ENCODE measurements around the gene COL20A1. TPM values are rescaled to one million over a fixed set of nuclear protein-coding genes. Genes with fewer than 3 reads are reported as not detected.

COL20A1 gene
- total RNA-seq, 3 donors from 2014 or later: not detected

DNA sequence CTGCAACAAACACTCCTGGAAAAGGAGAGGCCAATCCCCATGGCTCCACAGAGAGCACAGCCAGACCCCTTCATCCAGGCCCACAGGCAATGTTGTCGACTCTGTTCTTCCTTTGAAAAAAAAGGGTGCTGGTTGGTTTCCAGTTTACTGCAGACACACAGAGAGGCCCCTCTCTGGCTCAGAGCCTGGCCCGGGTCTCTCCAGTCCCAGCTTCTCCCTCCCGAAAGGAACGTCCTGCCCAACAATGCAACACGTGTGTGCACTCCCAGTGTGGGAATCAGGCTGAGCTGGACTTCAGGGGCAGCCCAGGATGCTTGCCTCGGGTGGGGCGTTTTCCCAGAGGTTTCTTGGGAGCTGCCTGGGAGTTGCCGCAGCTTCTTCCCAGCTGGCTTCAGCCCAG is 34.2 kb upstream of the COL20A1 start:
- H3K9me3 ChIP-seq: no peaks in the 10 kb centered on the region
- ATAC-seq: no peak
- no peak overlapping the region for H3K4me3 ChIP-seq
- intact Hi-C loops (cut with DNase I, micrococcal nuclease): no loop called here
- DNase-seq: no peak
- no peaks in the 10 kb centered on the region for H3K4me1 ChIP-seq (ENCODE audit: low read depth)
- H3K36me3 ChIP-seq (ENCODE audit: low read depth): no peaks in the 10 kb centered on the region
- no peak for TF ChIP-seq CTCF (IDR thresholded peaks at IDR 0.05)

DNA sequence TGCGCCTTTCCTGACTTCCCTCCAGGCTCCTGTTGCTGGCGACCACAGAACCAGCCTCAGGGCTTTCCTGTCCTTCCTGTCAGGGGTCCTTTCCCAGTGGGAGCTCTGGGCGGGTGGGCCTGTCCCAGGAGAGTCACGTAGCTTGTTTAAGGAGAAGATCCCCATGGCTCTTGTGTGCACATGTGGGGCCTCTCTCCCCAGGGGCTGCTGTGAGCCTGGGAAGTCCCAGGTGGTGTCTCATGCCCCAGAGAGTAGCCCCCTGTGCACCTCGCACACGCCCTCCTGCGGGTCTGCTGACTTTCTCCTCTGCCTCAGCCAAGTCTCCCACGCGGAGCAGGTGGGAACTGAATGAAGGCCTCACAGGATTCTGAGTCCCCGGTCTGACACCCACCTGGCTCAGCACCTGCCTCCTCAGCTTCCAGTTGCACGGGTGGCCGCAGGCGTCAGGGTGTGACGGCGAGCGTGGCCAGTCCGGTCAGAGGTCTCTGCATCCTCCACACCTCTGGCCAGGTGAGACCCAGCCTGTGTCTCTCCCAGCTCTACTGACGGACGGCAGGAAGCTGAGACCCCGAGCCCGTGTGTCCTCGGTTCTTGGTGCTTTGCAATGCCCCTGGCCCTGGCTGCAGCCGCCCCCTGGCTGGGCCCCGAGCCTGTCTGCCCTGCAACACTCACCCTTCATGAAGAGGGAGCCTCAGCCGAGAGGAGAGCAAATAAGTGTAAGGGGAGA is 33.1 kb upstream of the COL20A1 start:
- DNase-seq: no peak
- no peaks in the 10 kb centered on the region for H3K36me3 ChIP-seq (ENCODE audit: low read depth)
- H3K9me3 ChIP-seq: no peaks in the 10 kb centered on the region
- no peak overlapping the region for H3K4me3 ChIP-seq
- no peak for ATAC-seq
- no peaks in the 10 kb centered on the region for H3K4me1 ChIP-seq (ENCODE audit: low read depth)
- intact Hi-C loops (cut with DNase I, micrococcal nuclease): no loop called here
- no peak for TF ChIP-seq CTCF (IDR thresholded peaks at IDR 0.05)

DNA sequence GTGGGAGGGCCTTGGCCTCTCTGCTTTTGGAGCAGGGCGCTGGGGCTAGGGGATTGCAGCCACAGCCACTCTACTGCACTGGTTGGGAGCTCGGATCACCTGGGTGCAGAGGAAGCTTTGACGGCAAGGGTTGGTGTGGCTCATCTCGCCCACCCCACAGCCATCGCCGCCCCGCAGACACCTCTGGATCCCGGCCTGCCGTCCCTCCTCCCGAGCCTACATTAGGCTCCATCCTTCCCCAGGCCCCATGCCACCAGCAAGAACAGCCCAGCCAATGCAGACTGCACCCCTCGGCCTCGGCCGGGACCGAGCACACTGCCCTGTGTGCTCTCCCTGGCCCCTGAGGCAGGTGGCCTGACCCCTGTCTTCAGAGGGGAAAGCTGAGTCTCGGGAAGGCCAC is 32.5 kb upstream of the COL20A1 start:
- no peaks in the 10 kb centered on the region for H3K9me3 ChIP-seq
- no peak for TF ChIP-seq CTCF (IDR thresholded peaks at IDR 0.05)
- H3K4me1 ChIP-seq (ENCODE audit: low read depth): no peaks in the 10 kb centered on the region
- no peak for ATAC-seq
- H3K4me3 ChIP-seq: no peak overlapping the region
- DNase-seq: no peak
- H3K36me3 ChIP-seq (ENCODE audit: low read depth): no peaks in the 10 kb centered on the region
- intact Hi-C loops (cut with DNase I, micrococcal nuclease): no loop called here

- DNase-seq (no peak), ATAC-seq (no peak)
- Histone ChIP-seq H3K4me1 (ENCODE audit: low read depth) (no peaks in the 10 kb centered on the region), H3K9me3 (no peaks in the 10 kb centered on the region), H3K36me3 (ENCODE audit: low read depth) (no peaks in the 10 kb centered on the region), H3K4me3 (no peak overlapping the region)
- no peak for TF ChIP-seq CTCF (IDR thresholded peaks at IDR 0.05)
- intact Hi-C loops (cut with DNase I, micrococcal nuclease): no loop called here
Measured at GRCh38 chr20:63261060-63261794, 31.8 kb upstream of the COL20A1 start.

DNA sequence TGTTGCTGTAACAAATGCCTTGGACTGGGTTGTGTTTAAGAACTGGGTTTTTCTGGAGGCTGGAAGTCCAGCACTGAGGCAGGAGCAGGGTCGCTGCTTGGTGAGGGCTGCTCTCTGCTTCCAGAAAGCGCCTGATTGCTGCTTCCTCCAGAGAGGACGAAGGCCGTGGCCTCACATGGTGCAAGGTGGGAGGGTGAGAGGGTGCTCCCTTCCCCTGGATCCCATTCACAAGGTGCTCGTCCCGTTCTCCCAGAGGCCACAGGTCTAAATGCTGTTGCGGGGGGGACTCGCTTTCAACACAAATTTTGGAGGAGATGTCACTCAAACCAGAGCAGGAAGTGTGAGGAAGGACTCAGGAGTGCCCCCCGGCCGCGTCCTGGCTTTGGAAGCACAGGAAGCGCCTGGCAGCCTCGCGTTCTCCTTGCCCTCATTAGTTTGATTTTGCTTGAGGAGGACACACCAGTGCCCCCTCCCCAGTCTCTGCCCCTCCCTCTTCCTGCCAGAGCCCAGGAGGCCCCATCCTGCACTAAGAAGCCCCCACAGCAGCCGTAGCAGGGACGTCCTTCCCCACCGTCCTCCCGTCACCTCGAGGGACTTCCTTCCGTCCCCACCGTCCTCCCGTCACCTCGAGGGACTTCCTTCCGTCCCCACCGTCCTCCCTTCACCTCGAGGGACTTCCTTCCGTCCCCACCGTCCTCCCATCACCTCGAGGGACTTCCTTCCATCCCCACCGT is 31.0 kb upstream of the COL20A1 start:
- intact Hi-C loops (cut with DNase I, micrococcal nuclease): no loop called here
- ATAC-seq: no peak
- Histone ChIP-seq H3K4me3 (no peak overlapping the region), H3K36me3 (ENCODE audit: low read depth) (no peaks in the 10 kb centered on the region), H3K9me3 (no peaks in the 10 kb centered on the region), H3K4me1 (ENCODE audit: low read depth) (no peaks in the 10 kb centered on the region)
- DNase-seq: no peak
- no peak for TF ChIP-seq CTCF (IDR thresholded peaks at IDR 0.05)
